K562 (cell line): Measurements from ENCODE around the gene PAK1IP1. TPM values are rescaled to one million over a fixed set of nuclear protein-coding genes. Genes with fewer than 3 reads are reported as not detected.

Experiments
- CBX1 ChIP-seq: sonication (generic); IDR thresholded peaks from 2 replicates; pipeline ENCODE4 v1.6.1; 2016; ENCODE audit warnings: antibody characterized with exemption, low read depth, mild to moderate bottlenecking
- CEBPG ChIP-seq, 3 experiments: fragments of 200-800 bp in 1 of 3; sonication (Bioruptor generic) in 1 of 3; sonication (generic) in 1 of 3; formaldehyde crosslinking in 1 of 3; IDR thresholded peaks in 2 of 3; conservative IDR thresholded peaks in 1 of 3; 2 replicates each; pipeline versions ENCODE4 v1.6.1 to v1.8.0; 2016 to 2022; ENCODE audit warnings: missing compliant biosample characterization in 2 of 3, missing genetic modification characterization in 2 of 3, mild to moderate bottlenecking in 1 of 3, missing genetic modification reagents in 1 of 3
- HNRNPLL ChIP-seq: fragments of 200-400 bp; formaldehyde crosslinking; IDR thresholded peaks from 2 replicates; pipeline ENCODE4 v1.6.1; 2017; ENCODE audit warnings: low read length, low read depth, mild to moderate bottlenecking; ENCODE audit not compliant: poor library complexity, severe bottlenecking
- POLR2AphosphoS5 ChIP-seq: IDR thresholded peaks from 2 replicates; pipeline ENCODE4 v1.6.1; 2011; ENCODE audit warnings: mild to moderate bottlenecking, low read depth, low read length, moderate library complexity; ENCODE audit not compliant: control insufficient read depth, insufficient read depth
- REST ChIP-seq, 2 experiments: fragments of 450-650 bp; formaldehyde crosslinking in 1 of 2; IDR thresholded peaks; 2 replicates each; pipeline versions ENCODE4 v1.4.0 to v1.6.1; 2014 to 2020; ENCODE audit warnings: mild to moderate bottlenecking in 2 of 2, borderline replicate concordance in 1 of 2, low read depth in 1 of 2
- RUNX1 ChIP-seq: sonication (generic); IDR thresholded peaks from 2 replicates; pipeline ENCODE4 v1.6.1; 2016; ENCODE audit warnings: antibody characterized with exemption, low read depth
- ZC3H4 ChIP-seq: sonication (generic); formaldehyde crosslinking; IDR thresholded peaks from 2 replicates; pipeline ENCODE4 v1.9.0; 2021; ENCODE audit warnings: missing genetic modification reagents, borderline replicate concordance
- ZNF280A ChIP-seq: fragments of 450-650 bp; IDR thresholded peaks from 2 replicates; pipeline ENCODE4 v1.6.1; 2018; ENCODE audit warnings: mild to moderate bottlenecking, low read depth; ENCODE audit not compliant: partially characterized antibody
- polyA plus RNA-seq, 8 experiments: library from polyadenylated mRNA; depleted of rRNA in 4 of 8; stranded (reverse) in 5 of 8; unstranded in 3 of 8; fragments of >200 nt; fragmentation: Nextera tagmentation in 2 of 8; fragmentation: Illumina TruSeq in 1 of 8; extraction: Ambion mirVana in 2 of 8; extraction: Trizol in 1 of 8; gene quantifications; 2 replicates each; pipeline versions ENCODE4 v1.2.1 to v1.2.3, GENCODE V29; 2011 to 2014; ENCODE audit warnings: inconsistent platforms in 1 of 8, missing spikeins in 1 of 8
- total RNA-seq, 7 experiments: library from RNA; depleted of rRNA in 6 of 7; stranded (reverse); fragments of >200 nt in 6 of 7; fragmentation: Illumina TruSeq in 2 of 7; extraction: Trizol in 2 of 7; gene quantifications; 2 replicates each; pipeline versions ENCODE4 v1.2.1 to v1.2.3, GENCODE V29; 2011 to 2021; ENCODE audit warnings: low replicate concordance in 1 of 7

The PAK1IP1 gene
- total and polyA plus RNA-seq, 9 of the 15 experiments (the other 6 are each of a cell fraction or from before 2014, with no cell fraction given), result 50.0 to 200 (median 87.0) TPM

DNA sequence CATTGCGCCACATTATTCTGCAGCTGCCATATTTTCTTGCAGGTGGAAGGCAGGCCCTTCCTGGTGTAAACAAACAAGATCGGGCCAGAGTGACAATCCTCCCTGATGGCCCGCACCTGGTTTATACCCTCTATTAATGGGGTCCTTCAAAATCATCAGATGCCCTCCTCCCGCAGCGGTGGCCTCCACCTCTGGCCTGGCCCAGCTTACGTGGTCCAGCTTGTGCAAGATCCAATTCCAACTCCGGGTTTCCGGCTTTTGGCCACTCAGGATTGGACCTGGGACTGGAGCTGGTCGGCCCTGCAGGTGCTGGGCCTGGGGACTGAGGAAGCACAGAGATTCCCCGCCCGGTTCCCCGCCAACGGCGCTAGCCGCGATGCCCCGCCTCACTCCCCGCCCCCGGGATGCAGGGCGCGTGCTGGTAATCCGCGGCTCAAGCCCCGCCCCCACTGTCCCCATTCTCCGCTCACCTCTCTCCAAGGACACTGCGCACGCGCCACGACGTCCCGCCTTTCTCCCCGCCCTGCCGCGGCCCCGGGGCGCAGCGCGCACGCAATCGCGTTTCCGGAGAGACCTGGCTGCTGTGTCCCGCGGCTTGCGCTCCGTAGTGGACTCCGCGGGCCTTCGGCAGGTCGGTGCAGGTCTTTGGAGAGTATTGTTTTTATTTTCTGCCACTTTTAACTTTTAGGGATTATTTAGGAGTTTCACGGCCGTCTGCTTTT, 52.6 kb downstream of the PAK1IP1 start, which contains the start of gene TMEM14B (continued):
- no peak for TF ChIP-seq ZNF280A
- TF ChIP-seq CEBPG (CRISPR knock-in tag; IDR thresholded peaks at IDR 0.05), result peak; percentile 65; the same call in 1 of the 2 replicates
- TF ChIP-seq CEBPG (tag; conservative IDR thresholded peaks at IDR 0.05 in 1 of 2, IDR thresholded peaks at IDR 0.05 in 1 of 2), result peak; percentile 74 to 78; a peak in 3 of 4 replicates
- peak; percentile 88 for TF ChIP-seq HNRNPLL
- no peak for TF ChIP-seq RUNX1
- no peak; the same call in none of the 2 replicates for TF ChIP-seq REST (IDR thresholded peaks at IDR 0.05; ENCODE audit: borderline replicate concordance)
- 0 out of 2 replicates have a peak, but pooled peaks have one; percentile 31 for TF ChIP-seq REST (CRISPR knock-in tag; IDR thresholded peaks at IDR 0.05; ENCODE audit: low read depth)
- peak; percentile 89 for TF ChIP-seq POLR2AphosphoS5
- 0 out of 2 replicates have a peak, but pooled peaks have one; percentile 72 for TF ChIP-seq CBX1
- no peak for TF ChIP-seq ZC3H4
